ENCODE results near the gene STOML1.

Gene STOML1

GRCh38 chr15:73948396-73948795 lies 43.7 kb downstream of the STOML1 start:
- Histone ChIP-seq H2AFZ (ENCODE audit: low read length) (no peak overlapping the region), H3K9me2 (replicated peaks; ENCODE audit: low read depth, low read length) (no peaks in the 10 kb centered on the region), H4K20me1 (ENCODE audit: insufficient read depth, low read length, poor library complexity, severe bottlenecking) (no peaks in the 10 kb centered on the region), H3K4me1 (ENCODE audit: insufficient read depth, low read length, poor library complexity, severe bottlenecking) (peaks cover 32% of the 10 kb centered on the region), H3K79me2 (ENCODE audit: insufficient read depth, low read length) (no peaks in the 10 kb centered on the region), H3K27me3 (ENCODE audit: insufficient read depth, low read length, poor library complexity, severe bottlenecking) (no peaks in the 10 kb centered on the region), H3K9me3 (ENCODE audit: insufficient read depth, low read depth, low read length) (no peaks in the 10 kb centered on the region), H3K4me3 (ENCODE audit: low read length, poor library complexity, severe bottlenecking) (no peak overlapping the region), H3F3A (ENCODE audit: low read depth) (no peaks in the 10 kb centered on the region), H3K4me2 (ENCODE audit: low read depth, low read length, poor library complexity, severe bottlenecking) (no peak overlapping the region), H3K36me3 (ENCODE audit: insufficient read depth, low read length) (no peaks in the 10 kb centered on the region), H3K9ac (ENCODE audit: low read depth, low read length, poor library complexity, severe bottlenecking) (no peak overlapping the region)
- TF ChIP-seq CTCF (conservative IDR thresholded peaks at IDR 0.05; ENCODE audit: low read length) = no peak

- no peak for TF ChIP-seq EZH2phosphoT487 (IDR thresholded peaks at IDR 0.05; ENCODE audit: borderline replicate concordance)
- no peak for TF ChIP-seq CTCF (conservative IDR thresholded peaks at IDR 0.05; ENCODE audit: low read length)
- H3K36me3 ChIP-seq (ENCODE audit: insufficient read depth, low read length) = no peaks in the 10 kb centered on the region
- H3F3A ChIP-seq (ENCODE audit: low read depth) = no peaks in the 10 kb centered on the region
- peaks cover 39% of the 10 kb centered on the region for H3K4me1 ChIP-seq (ENCODE audit: insufficient read depth, low read length, poor library complexity, severe bottlenecking)
- no peak overlapping the region for H2AFZ ChIP-seq (ENCODE audit: low read length)
- H3K9ac ChIP-seq (ENCODE audit: low read depth, low read length, poor library complexity, severe bottlenecking) = no peak overlapping the region
- H3K4me2 ChIP-seq (ENCODE audit: low read depth, low read length, poor library complexity, severe bottlenecking) = no peak overlapping the region
- no peaks in the 10 kb centered on the region for H3K27me3 ChIP-seq (ENCODE audit: insufficient read depth, low read length, poor library complexity, severe bottlenecking)
- no peaks in the 10 kb centered on the region for H3K9me2 ChIP-seq (replicated peaks; ENCODE audit: low read depth, low read length)
- no peaks in the 10 kb centered on the region for H3K79me2 ChIP-seq (ENCODE audit: insufficient read depth, low read length)
- H3K9me3 ChIP-seq (ENCODE audit: insufficient read depth, low read depth, low read length) = no peaks in the 10 kb centered on the region
- H3K4me3 ChIP-seq (ENCODE audit: low read length, poor library complexity, severe bottlenecking) = no peak overlapping the region
- H4K20me1 ChIP-seq (ENCODE audit: insufficient read depth, low read length, poor library complexity, severe bottlenecking) = no peaks in the 10 kb centered on the region
Observed at GRCh38 chr15:73947651-73948050, 44.4 kb downstream of the STOML1 start.

- no peaks in the 10 kb centered on the region for H3K9me3 ChIP-seq (ENCODE audit: insufficient read depth, low read depth, low read length)
- no peaks in the 10 kb centered on the region for H3K36me3 ChIP-seq (ENCODE audit: insufficient read depth, low read length)
- no peak overlapping the region for H3K4me2 ChIP-seq (ENCODE audit: low read depth, low read length, poor library complexity, severe bottlenecking)
Observed at GRCh38 chr15:73946795-73947370, 45.2 kb downstream of the STOML1 start.

More at GRCh38 chr15:73946795-73947370, 45.2 kb downstream of the STOML1 start:
- no peak overlapping the region for H2AFZ ChIP-seq (ENCODE audit: low read length)
- H3K9me2 ChIP-seq (replicated peaks; ENCODE audit: low read depth, low read length) = no peaks in the 10 kb centered on the region
- no peaks in the 10 kb centered on the region for H3K27me3 ChIP-seq (ENCODE audit: insufficient read depth, low read length, poor library complexity, severe bottlenecking)
- H3K4me1 ChIP-seq (ENCODE audit: insufficient read depth, low read length, poor library complexity, severe bottlenecking) = peaks cover 42% of the 10 kb centered on the region
- TF ChIP-seq CTCF (conservative IDR thresholded peaks at IDR 0.05; ENCODE audit: low read length) = no peak
- no peak for TF ChIP-seq EZH2phosphoT487 (IDR thresholded peaks at IDR 0.05; ENCODE audit: borderline replicate concordance)
- no peaks in the 10 kb centered on the region for H4K20me1 ChIP-seq (ENCODE audit: insufficient read depth, low read length, poor library complexity, severe bottlenecking)
- H3K9ac ChIP-seq (ENCODE audit: low read depth, low read length, poor library complexity, severe bottlenecking) = no peak overlapping the region
- no peaks in the 10 kb centered on the region for H3F3A ChIP-seq (ENCODE audit: low read depth)
- H3K79me2 ChIP-seq (ENCODE audit: insufficient read depth, low read length) = no peaks in the 10 kb centered on the region
- no peak overlapping the region for H3K4me3 ChIP-seq (ENCODE audit: low read length, poor library complexity, severe bottlenecking)
